ENCODE data around the gene PAK5. TPM values are rescaled to one million over a fixed set of nuclear protein-coding genes. Genes with fewer than 3 reads are reported as not detected.
"Not testable (repeated sequence)": the region's sequence is repeated elsewhere in the genome, so short reads cannot be mapped to it uniquely, and the experiment has no call there.

PAK5 gene
- polyA plus RNA-seq, 3 donors: 0.32 to 0.45 (median 0.42) TPM

DNA sequence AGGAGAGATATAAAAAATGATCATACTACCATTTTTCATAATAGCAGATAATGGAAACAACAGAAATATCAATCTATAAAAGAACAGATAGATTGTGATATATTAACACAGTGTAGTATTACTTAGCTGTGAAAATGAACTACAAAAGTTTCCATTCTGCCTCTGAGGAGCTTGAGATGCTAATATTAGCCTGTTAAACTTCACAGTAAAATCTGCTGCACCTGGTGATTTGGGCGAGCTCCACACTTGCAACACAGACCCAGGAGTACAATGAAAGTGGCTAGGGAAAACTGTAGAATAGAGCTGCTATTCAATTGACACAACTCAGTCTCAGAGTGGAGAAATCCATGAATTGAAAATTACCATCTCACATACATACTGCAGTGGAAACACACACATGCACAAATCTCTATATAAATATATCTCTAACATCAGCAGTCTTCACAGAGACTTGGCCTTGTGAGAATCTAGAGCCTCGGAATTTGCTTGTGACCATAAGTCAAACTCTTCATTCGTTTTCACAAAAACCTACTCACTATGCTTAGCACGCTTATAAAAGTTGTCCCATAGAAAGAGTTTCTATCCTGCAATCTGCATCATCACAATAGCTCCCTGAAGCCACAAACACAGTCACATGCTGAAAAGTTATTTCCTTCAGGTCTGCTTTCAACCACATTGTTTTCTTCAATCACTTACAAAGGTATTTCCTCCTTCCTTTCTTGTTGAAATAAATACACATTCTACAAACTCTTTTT is 133.0 kb downstream of the PAK5 start:
- DNase-seq (ENCODE audit: extremely low read depth in 1 of 11, low read depth in 9 of 11, low spot score in 4 of 11): no peak

DNA sequence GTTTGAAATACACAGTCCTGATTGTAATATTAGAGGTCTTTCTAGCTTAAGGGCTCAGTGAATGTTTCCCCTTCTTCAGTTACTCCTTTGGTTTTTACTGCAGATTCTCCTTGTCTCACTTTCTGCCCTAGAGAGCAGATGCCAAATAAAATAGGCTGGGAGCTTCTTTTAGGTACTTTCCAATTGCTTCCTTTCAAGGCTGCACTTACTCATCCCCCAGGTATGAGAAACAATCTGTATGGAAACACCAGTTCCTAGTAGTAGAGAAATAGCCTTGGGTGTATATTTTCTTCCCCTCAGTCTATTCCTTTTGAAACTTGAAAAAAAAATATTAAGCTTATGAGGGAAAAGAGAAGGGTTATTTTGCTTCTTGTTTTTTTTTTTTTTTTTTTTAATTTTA is 139.7 kb downstream of the PAK5 start:
- no peak for DNase-seq (ENCODE audit: extremely low read depth in 1 of 11, low read depth in 9 of 11, low spot score in 4 of 11)

DNA sequence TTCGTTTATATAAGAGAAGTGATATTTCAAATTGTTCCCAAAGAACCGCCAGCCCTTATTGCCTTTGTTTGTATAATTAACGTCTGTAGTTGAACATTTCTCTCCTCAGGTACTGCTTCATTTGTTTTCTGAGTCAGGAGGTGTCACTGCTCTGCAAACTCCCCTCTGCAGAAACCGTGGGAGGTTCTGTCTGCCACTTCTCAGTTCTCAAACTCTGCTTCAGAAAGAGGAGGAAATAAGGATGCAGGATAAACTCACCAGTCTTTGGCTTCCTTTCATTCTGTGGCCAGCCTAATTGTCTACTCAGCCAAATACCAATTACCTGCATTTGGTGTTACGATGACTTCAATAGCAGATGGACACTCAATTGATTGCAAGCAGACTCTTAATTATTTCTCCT is 149.8 kb downstream of the PAK5 start:
- peak in 9 of 11 donors; percentile 3 to 24 (median 10) for DNase-seq (ENCODE audit: extremely low read depth in 1 of 11, low read depth in 9 of 11, low spot score in 4 of 11)

DNA sequence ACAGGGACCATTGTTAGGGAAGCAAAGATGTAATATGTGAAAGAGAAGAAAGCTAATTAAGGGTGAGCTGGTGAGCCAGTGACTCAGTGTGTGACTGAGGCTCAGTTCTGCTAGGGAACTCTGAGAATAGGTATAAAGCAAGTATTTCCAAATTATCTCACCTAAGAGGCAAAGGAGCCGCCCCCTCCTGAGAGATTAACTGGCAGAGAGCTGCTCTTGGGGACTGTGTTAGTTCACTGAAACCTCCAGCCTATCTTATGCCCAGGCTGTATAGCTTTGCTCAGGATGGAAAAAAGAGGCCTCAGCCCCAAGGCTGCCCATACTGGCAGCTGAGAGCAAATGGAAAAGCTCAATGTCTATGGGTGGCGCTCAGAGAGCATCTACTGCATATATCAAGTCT is 152.0 kb downstream of the PAK5 start:
- no peak for DNase-seq (ENCODE audit: extremely low read depth in 1 of 11, low read depth in 9 of 11, low spot score in 4 of 11)

DNA sequence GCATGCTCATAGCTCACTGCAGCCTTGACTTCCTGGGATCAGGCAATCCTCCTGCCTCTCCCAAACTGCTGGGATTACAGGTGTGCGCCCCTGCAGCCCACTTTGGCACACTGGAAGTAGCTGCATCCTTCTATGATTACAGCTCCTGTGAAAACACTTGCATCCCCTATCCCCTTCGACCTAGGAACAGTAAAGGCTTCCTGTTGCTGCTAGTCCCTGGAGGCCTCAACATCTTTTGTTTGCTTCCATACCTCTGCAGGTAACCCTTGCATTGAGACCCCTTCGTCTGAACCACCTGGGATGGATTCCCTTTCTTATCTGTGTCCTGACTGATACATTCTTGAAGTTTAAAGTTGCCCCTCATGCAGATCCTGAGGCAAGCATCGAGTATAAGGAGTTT is 152.4 kb downstream of the PAK5 start:
- DNase-seq (ENCODE audit: extremely low read depth in 1 of 11, low read depth in 9 of 11, low spot score in 4 of 11): no peak

DNA sequence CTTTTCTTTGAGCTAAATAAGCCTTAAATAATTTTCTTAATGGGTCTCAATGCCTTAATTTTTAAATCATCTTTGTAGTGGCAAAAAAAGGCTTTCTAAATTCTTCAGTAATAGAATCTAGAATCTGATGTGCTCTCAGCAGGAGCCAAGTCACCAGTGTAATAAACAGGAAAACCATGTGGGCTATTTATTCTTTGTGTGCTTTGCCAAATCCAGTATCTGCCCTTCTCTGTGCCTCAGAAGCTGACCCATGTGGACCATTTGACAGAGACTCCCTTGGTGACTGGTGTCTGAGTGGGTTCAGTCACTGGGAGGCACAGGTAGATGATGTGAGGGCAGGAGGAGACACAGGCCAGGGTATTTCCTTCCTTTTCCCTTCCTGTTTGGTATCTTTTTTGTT is 152.9 kb downstream of the PAK5 start:
- no peak for DNase-seq (ENCODE audit: extremely low read depth in 1 of 11, low read depth in 9 of 11, low spot score in 4 of 11)

DNA sequence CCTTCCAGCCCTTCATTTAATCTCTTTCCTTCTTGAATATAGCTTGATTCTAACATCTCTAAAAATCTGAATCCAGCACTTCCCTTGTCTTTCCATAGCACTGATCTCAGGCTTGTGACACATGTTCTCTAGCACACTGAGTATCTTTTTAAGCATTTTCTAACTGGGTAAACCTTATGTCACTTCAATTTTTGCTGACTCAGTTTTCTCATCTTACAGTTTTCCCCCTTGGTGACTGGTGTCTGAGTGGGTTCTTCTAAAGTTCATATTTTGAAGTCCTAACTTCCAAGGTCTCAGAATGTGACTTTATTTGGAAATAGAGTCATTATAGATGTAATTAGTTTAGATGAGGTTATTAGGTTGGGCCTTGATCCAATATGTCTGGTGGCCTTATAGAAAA is 153.9 kb downstream of the PAK5 start:
- no peak for DNase-seq (ENCODE audit: extremely low read depth in 1 of 11, low read depth in 9 of 11, low spot score in 4 of 11)

DNA sequence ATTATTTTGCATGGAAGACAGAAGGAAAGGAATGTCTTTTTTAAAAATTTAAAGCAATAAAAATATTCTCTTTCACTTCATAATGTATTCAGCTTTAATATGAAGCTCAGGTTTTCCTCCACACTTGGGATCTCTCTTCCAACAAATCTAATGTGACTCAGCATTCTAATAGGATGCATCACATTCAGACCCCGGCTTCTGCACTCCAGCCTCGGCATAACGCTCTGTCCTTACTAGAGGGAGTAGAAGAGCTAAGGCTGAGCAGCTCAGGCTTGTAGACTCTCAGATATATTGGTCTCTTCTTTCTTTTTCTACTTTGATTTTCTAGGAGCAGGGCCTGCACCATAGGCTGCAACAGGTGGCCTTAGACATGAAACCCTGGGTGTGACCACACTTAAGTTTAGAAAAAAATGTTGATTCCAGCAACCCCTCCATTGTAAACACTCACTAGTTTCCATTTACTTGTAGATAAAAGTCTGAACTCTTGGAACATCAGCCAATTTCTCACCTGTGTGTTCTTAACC is 161.7 kb downstream of the PAK5 start:
- DNase-seq (ENCODE audit: extremely low read depth in 1 of 11, low read depth in 9 of 11, low spot score in 4 of 11): no peak

DNA sequence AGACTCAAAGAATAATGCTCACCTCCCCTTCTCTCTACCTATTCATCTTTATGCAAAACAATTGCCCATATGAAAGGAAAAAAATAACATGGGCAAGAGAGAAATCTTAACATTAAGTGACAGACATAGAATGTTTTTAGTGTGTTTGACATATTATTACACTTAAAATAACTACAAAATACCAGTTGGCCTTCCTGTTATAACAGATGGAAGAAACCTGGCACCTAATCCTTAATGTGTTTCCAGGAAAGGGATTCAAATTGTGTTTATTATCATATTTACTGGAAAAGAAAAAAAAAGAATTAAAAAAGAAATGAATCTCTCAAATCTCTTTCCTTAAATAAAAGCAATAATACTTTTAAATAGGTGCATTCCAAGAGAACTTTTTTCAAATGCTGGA is 165.9 kb downstream of the PAK5 start:
- DNase-seq (ENCODE audit: extremely low read depth in 1 of 11, low read depth in 9 of 11, low spot score in 4 of 11): no peak

DNA sequence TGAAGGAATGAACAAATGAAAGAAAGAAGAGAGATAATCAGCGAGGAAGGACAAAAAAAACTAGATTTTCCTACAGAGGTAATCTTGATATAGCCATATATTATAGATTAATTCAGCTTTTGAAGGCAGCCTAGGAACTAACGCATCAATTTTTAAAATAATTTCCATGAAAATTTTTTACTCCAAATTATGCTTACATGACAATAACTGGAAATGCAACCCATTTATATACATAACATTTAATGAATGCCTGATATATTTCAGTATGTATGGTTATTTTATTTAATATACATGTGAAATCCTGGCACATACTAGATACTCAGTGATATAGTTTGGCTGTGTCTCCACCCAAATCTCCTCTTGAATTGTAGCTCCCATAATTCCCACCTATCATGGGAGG is 166.8 kb downstream of the PAK5 start:
- no peak for DNase-seq (ENCODE audit: extremely low read depth in 1 of 11, low read depth in 9 of 11, low spot score in 4 of 11)

DNA sequence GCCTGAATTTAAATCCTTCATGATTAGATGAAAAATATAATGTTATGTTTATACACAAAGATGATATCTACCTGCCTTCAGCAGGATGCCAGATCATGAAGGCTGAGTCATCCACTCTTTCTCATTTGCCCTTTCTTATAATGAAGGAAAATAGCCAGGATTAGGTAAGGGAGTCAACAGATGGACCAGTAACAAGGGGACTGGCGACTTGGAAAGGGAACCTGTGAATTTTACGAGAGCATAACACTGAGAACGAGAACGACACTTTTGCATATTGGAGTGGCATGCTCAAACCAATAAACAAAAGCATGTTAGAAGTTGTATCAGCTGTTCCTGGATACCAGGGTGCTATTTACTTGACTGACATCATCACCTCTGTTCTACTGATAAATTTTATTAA is 170.5 kb downstream of the PAK5 start:
- DNase-seq (ENCODE audit: extremely low read depth in 1 of 11, low read depth in 9 of 11, low spot score in 4 of 11): no peak

DNA sequence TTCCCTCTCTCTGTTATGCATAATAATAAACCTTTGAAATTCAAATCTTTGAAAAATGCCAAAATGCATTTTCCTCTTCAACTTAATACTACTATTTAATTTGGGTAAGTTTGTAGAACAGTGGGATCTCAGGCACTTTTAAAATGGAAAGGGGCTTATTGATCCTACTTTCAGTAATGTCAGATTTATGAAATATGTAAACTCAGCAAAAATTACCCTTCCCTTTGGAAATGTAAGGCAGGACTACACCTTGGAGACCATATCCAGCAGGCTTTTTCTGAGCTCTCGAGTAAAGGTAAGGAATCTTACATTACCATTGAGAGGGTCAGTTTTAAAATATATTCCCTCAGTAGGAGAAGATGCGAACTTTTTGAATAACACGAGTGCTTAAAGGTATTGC is 175.5 kb downstream of the PAK5 start:
- DNase-seq (ENCODE audit: extremely low read depth in 1 of 11, low read depth in 9 of 11, low spot score in 4 of 11): no peak

DNA sequence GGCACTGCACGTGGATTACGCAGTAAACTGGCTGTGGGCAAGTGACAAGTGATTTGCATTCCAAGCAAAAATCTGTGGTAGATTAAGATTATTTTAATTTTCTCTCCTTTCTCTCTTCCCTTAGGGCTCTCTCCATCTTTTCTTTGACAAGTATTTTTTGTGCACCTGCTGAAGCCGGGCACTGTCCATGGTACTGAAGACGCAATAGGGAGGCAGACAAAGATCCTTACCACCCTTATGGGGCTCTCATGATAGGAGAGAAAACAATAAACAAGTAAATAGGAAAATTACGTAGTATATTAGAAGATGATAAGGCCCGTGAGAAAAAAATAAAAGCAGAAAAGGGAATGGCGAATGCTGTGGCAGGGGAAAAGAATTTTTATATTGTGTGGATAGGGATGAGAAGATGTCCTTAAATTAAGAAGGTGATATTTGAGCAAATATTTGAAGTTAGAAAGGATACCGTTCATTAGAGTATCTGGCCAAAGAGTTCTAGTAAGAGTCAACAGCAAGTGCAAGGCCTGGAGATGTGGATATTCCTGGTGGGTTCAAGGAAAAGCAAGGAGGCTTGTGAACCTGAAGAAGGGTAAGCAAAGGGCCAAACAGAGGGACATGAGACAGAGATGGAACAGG is 178.5 kb downstream of the PAK5 start:
- peak; percentile 4 to 45 (median 34) for DNase-seq (ENCODE audit: extremely low read depth in 1 of 11, low read depth in 9 of 11, low spot score in 4 of 11)

DNA sequence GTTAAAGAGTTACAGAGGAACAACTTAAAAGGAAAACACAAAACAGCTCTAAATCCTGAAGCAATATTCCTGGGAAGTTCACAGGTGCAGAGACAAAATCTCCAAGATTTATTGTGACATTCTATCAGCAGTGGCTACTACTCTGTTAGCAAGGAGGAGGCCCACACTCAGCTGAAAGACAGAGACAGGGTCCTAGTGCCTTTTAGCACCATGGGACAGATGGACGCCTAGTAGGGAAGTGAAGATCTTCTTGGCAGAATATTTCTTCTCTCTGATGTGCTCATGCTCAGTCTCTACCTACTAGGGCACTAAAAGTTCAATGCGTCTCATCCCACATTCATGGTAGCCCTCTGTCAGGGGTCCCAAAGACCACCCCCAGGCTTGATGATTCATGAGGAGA is 191.1 kb downstream of the PAK5 start:
- DNase-seq (ENCODE audit: extremely low read depth in 1 of 11, low read depth in 9 of 11, low spot score in 4 of 11): no peak

DNA sequence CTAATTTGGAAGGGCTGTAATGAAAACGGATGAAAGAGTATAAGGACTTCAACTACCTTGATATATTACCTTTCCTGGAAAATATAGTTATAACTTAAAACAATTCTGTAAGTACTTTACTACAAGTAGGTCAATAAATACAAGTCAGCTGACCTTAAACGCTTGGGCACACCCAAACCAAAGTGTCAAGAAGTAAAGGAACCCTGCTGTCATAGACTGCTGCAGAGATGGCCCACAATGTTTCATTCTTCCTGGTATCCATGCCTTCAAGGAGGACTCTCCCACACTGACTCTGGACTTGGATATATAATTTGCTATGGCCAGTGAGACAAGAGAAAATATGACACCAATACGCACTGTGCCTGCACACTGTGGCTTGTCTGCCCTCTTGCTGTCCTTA is 192.5 kb downstream of the PAK5 start:
- no peak for DNase-seq (ENCODE audit: extremely low read depth in 1 of 11, low read depth in 9 of 11, low spot score in 4 of 11)

DNA sequence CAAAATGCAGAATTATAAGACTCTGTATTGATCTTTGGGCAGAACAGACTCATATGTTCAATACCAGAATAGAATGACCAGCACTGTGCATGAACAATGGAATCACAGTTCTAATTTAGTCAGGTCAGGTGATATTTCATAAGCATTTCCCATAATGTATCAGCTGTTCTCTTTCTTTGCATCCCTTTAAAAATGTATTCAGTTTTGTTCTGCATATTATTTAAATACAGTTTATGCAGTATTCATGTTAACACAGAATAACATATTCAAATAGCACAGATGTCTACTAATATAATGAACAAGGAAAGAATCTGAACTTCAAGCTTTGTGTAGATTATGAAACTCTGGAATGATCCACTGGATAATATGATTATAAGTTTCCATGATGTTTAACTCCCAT is 196.0 kb downstream of the PAK5 start:
- DNase-seq (ENCODE audit: extremely low read depth in 1 of 11, low read depth in 9 of 11, low spot score in 4 of 11): no peak

DNA sequence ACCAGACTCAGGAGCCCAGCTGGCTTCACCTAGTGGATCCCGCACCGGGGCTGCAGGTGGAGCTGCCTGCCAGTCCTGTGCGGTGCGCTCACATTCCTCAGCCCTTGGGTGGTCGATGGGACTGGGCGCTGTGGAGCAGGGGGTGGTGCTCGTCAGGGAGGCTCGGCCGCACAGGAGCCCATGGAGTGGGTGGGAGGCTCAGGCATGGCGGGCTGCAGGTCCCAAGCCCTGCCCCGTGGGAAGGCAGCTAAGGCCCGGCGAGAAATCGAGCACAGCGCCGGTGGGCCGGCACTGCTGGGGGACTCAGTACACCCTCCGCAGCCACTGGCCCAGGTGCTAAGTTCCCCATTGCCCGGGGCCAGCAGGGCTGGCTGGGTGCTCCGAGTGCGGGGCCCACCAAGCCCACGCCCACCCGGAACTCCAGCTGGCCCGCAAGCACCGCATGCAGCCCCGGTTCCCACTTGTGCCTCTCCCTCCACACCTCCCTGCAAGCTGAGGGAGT is 197.3 kb downstream of the PAK5 start:
- DNase-seq (ENCODE audit: extremely low read depth in 1 of 11, low read depth in 9 of 11, low spot score in 4 of 11): not testable (repeated sequence)

DNA sequence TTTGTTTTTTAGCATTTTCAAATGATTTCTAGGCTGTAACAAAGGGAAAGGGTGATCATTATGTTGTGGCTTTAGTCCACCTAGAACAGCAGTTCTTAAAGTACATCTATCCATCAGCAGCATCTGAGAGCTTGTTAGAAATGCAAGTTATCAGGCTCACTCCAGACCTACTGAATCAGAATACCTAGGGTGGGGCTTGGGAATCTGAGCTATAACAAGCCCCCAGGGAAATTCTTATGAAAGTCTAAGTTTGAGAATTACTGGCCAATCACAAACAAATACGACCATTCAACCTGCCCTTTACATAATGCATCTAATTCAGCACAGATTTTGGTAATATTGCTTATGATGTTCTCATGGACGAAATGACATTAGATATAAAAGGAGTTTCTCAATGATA is 201.0 kb downstream of the PAK5 start:
- DNase-seq (ENCODE audit: extremely low read depth in 1 of 11, low read depth in 9 of 11, low spot score in 4 of 11): no peak

DNA sequence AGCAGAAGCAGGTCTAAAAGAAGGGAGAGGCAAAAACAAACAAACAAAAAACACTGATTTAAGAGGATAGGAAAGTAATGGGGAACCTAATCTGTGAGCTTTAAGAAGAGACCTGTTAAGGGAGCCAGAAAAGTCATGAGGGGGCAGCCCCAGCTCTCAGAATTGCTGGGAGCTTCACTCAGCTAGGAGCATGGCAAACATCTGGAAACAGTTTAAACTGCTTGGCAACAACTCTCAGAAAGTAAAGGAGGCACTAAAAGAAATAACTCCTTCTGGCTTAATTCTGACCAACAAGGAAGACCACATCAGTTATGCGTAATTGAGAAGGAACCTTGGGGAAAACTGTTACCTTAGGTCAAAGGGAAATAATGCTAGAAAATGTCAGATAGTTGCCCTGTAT is 203.1 kb downstream of the PAK5 start:
- DNase-seq (ENCODE audit: extremely low read depth in 1 of 11, low read depth in 9 of 11, low spot score in 4 of 11): no peak

DNA sequence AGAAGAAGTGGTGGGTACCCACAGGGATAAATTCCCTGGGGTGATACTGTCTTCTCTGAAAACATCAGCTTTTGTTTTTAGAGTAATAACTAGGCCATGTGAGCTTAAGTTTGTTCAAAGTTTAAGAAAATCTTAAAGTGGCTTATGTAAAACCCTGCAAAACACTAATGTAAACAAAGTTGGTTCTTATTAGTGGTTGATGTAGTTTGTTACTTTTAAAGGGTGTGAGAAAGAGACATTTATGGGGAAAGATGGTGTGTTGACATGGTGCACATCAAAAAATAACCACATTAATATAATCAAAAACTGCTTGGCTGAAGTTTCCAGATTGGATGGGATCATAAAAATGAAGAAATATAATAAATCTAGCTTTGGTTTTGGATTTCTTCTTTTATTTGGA is 204.5 kb downstream of the PAK5 start:
- no peak for DNase-seq (ENCODE audit: extremely low read depth in 1 of 11, low read depth in 9 of 11, low spot score in 4 of 11)

DNA sequence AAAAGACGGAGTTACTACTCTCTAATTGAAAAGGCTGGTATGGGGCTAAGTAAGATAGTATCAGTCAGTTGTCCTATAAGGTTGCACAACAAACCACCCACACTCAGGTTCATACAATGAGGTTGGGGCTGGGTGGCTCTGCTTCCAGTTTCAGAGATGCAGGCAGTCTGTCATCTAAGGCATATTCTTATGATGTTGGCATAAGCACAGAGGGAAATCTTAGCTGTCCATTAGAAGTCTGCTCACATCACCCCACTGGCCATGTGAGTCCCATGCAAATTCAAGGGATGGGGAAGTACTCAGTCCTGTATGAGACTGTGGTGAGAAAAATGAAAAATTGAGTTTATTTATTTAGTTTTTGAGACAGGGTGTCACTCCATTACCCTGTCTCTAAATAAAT is 205.9 kb downstream of the PAK5 start:
- no peak for DNase-seq (ENCODE audit: extremely low read depth in 1 of 11, low read depth in 9 of 11, low spot score in 4 of 11)
